GM23338 (cell line): ENCODE measurements around the gene TBC1D16.
A peak's percentile ranks its signal among the peaks of the same experiment; 100 is the strongest.

ENCODE experiments used
- CREB1 ChIP-seq: fragments of 250-450 bp; sonication (Bioruptor Pico); IDR thresholded peaks from 2 replicates; pipeline ENCODE4 v1.5.0; 2020; ENCODE audit warnings: low read depth, mild to moderate bottlenecking, moderate library complexity
- ETS1 ChIP-seq: IDR thresholded peaks from 2 replicates; pipeline ENCODE4 v1.6.1; 2016; ENCODE audit warnings: antibody characterized with exemption
- EZH2 ChIP-seq: fragments of 200-600 bp; sonication (generic); IDR thresholded peaks from one replicate; pipeline ENCODE4 v1.8.0; 2017; ENCODE audit warnings: antibody characterized with exemption, mild to moderate bottlenecking, low read depth; ENCODE audit not compliant: unreplicated experiment
- EZH2phosphoT487 ChIP-seq: fragments of 200-600 bp; sonication (generic); IDR thresholded peaks from one replicate; pipeline ENCODE4 v1.8.1; 2018; ENCODE audit warnings: antibody characterized with exemption; ENCODE audit not compliant: unreplicated experiment
- JUNB ChIP-seq: IDR thresholded peaks from one replicate; pipeline ENCODE4 v1.6.1; 2016; ENCODE audit warnings: antibody characterized with exemption; ENCODE audit not compliant: unreplicated experiment
- NANOG ChIP-seq: IDR thresholded peaks from 2 replicates; pipeline ENCODE4 v1.6.1; 2016; ENCODE audit warnings: antibody characterized with exemption, borderline replicate concordance
- POLR2AphosphoS5 ChIP-seq: IDR thresholded peaks from 2 replicates; pipeline ENCODE4 v1.6.1; 2016; ENCODE audit warnings: antibody characterized with exemption, low read depth
- ZNF114 ChIP-seq: fragments of 250-450 bp; sonication (Bioruptor Pico); IDR thresholded peaks from 2 replicates; pipeline ENCODE4 v1.5.0; 2020; ENCODE audit warnings: mild to moderate bottlenecking, moderate library complexity
- ZNF331 ChIP-seq: fragments of 250-450 bp; sonication (Bioruptor Pico); IDR thresholded peaks from 2 replicates; pipeline ENCODE4 v1.5.0; 2020; ENCODE audit warnings: low read depth, mild to moderate bottlenecking, moderate library complexity
- TF ChIP-seq, protein P1 (sequence below), 2 experiments: fragments of 200-600 bp in 1 of 2; sonication (generic) in 1 of 2; conservative IDR thresholded peaks; 2 replicates each; pipeline versions ENCODE4 v1.5.1 to v1.6.1; 2016 to 2017; ENCODE audit warnings: antibody characterized with exemption in 2 of 2, low read depth in 2 of 2, mild to moderate bottlenecking in 2 of 2, moderate library complexity in 1 of 2
- TF ChIP-seq, protein P2 (sequence below): IDR thresholded peaks from one replicate; pipeline ENCODE4 v1.6.1; 2018; ENCODE audit warnings: antibody characterized with exemption; ENCODE audit not compliant: unreplicated experiment

GRCh38 chr17:79921411-79922115 is 114.1 kb downstream of the TBC1D16 start:
- TF ChIP-seq, protein P1, sequence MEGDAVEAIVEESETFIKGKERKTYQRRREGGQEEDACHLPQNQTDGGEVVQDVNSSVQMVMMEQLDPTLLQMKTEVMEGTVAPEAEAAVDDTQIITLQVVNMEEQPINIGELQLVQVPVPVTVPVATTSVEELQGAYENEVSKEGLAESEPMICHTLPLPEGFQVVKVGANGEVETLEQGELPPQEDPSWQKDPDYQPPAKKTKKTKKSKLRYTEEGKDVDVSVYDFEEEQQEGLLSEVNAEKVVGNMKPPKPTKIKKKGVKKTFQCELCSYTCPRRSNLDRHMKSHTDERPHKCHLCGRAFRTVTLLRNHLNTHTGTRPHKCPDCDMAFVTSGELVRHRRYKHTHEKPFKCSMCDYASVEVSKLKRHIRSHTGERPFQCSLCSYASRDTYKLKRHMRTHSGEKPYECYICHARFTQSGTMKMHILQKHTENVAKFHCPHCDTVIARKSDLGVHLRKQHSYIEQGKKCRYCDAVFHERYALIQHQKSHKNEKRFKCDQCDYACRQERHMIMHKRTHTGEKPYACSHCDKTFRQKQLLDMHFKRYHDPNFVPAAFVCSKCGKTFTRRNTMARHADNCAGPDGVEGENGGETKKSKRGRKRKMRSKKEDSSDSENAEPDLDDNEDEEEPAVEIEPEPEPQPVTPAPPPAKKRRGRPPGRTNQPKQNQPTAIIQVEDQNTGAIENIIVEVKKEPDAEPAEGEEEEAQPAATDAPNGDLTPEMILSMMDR (conservative IDR thresholded peaks at IDR 0.05; ENCODE audit: low read depth in 2 of 2) = peak in 1 of 2 experiments; percentile 20; a peak in 1 of 4 replicates
- TF ChIP-seq EZH2phosphoT487 (no peak), ZNF331 (CRISPR knock-in tag) (no peak), ETS1 (no peak), JUNB (no peak), EZH2 (no peak), POLR2AphosphoS5 (no peak), CREB1 (CRISPR knock-in tag) (no peak), NANOG (no peak), ZNF114 (no peak)
- TF ChIP-seq, protein P2, sequence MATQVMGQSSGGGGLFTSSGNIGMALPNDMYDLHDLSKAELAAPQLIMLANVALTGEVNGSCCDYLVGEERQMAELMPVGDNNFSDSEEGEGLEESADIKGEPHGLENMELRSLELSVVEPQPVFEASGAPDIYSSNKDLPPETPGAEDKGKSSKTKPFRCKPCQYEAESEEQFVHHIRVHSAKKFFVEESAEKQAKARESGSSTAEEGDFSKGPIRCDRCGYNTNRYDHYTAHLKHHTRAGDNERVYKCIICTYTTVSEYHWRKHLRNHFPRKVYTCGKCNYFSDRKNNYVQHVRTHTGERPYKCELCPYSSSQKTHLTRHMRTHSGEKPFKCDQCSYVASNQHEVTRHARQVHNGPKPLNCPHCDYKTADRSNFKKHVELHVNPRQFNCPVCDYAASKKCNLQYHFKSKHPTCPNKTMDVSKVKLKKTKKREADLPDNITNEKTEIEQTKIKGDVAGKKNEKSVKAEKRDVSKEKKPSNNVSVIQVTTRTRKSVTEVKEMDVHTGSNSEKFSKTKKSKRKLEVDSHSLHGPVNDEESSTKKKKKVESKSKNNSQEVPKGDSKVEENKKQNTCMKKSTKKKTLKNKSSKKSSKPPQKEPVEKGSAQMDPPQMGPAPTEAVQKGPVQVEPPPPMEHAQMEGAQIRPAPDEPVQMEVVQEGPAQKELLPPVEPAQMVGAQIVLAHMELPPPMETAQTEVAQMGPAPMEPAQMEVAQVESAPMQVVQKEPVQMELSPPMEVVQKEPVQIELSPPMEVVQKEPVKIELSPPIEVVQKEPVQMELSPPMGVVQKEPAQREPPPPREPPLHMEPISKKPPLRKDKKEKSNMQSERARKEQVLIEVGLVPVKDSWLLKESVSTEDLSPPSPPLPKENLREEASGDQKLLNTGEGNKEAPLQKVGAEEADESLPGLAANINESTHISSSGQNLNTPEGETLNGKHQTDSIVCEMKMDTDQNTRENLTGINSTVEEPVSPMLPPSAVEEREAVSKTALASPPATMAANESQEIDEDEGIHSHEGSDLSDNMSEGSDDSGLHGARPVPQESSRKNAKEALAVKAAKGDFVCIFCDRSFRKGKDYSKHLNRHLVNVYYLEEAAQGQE = no peak
